ENCODE results near the gene ALOX15B.
"Not testable (repeated sequence)": the region's sequence is repeated elsewhere in the genome, so short reads cannot be mapped to it uniquely, and the experiment has no call there.

Gene ALOX15B

GRCh38 chr17:8074554-8074953 is 35.7 kb downstream of the ALOX15B start:
- ChIA-PET CTCF (interaction anchor here (0.7 to 2.1 kb wide), 10 partner anchors 9 to 144 kb away, joined by 3 to 24 read pairs (median 4); partner anchors contain the start of gene ALOX12B), POLR2A (interaction anchor here (0.6 to 1.7 kb wide), 4 partner anchors 43 to 147 kb away, joined by 3 to 5 read pairs (median 4); partner anchors contain the start of gene ALOXE3)
- no peak for TF ChIP-seq BHLHE40 (IDR thresholded peaks at IDR 0.05; ENCODE audit: borderline replicate concordance)
- no peak for TF ChIP-seq L3MBTL2 (conservative IDR thresholded peaks at IDR 0.05)
- TF ChIP-seq NFRKB (IDR thresholded peaks at IDR 0.05), result no peak
- TF ChIP-seq ELF4 (IDR thresholded peaks at IDR 0.05), result no peak

GRCh38 chr17:8075081-8075480 is 36.2 kb downstream of the ALOX15B start:
- POLR2A ChIA-PET, result no interaction called here

More at GRCh38 chr17:8074554-8074953, 35.7 kb downstream of the ALOX15B start:
- DNase-seq (ENCODE audit: extremely low spot score), result no peak

GRCh38 chr17:8075574-8076342 is 36.9 kb downstream of the ALOX15B start:
- TF ChIP-seq NFRKB (IDR thresholded peaks at IDR 0.05), result no peak
- DNase-seq (ENCODE audit: extremely low spot score), result no peak
- POLR2A ChIA-PET, result interaction anchor here (1.0 kb wide), 1 partner anchor 98 kb away, joined by 3 read pairs; no protein-coding TSS in a partner anchor
- CTCF ChIA-PET, result interaction anchor here (1.0 to 1.9 kb wide), 4 partner anchors 7 to 43 kb away, joined by 3 to 5 read pairs (median 4); no protein-coding TSS in a partner anchor

More at GRCh38 chr17:8075081-8075480, 36.2 kb downstream of the ALOX15B start:
- CTCF ChIA-PET, result interaction anchor here (1.0 to 2.1 kb wide), 3 partner anchors 8 to 18 kb away, joined by 3 to 24 read pairs (median 3); no protein-coding TSS in a partner anchor
- TF ChIP-seq TARDBP (IDR thresholded peaks at IDR 0.05) (no peak), SUZ12 (IDR thresholded peaks at IDR 0.05) (no peak), ZNF384 (IDR thresholded peaks at IDR 0.05) (no peak), ARNT (IDR thresholded peaks at IDR 0.05) (no peak), FOXM1 (IDR thresholded peaks at IDR 0.05; ENCODE audit: borderline replicate concordance) (no peak)
- no peak for DNase-seq (ENCODE audit: extremely low spot score)

GRCh38 chr17:8076502-8077266 is 37.8 kb downstream of the ALOX15B start:
- POLR2A ChIA-PET, result interaction anchor here (1.0 kb wide), 1 partner anchor 97 kb away, joined by 3 read pairs; no protein-coding TSS in a partner anchor
- CTCF ChIA-PET, result interaction anchor here (0.6 to 1.9 kb wide), 6 partner anchors 14 to 1519 kb away, joined by 3 to 5 read pairs (median 4); no protein-coding TSS in a partner anchor
- no peak for DNase-seq (ENCODE audit: extremely low spot score)
- TF ChIP-seq FOXM1 (IDR thresholded peaks at IDR 0.05; ENCODE audit: borderline replicate concordance) (no peak), FOXK2 (IDR thresholded peaks at IDR 0.05) (no peak), SUZ12 (IDR thresholded peaks at IDR 0.05) (no peak), ZNF384 (IDR thresholded peaks at IDR 0.05) (no peak), L3MBTL2 (conservative IDR thresholded peaks at IDR 0.05) (no peak), TARDBP (IDR thresholded peaks at IDR 0.05) (no peak), FOXA1 (IDR thresholded peaks at IDR 0.05) (no peak), ARNT (IDR thresholded peaks at IDR 0.05) (no peak), ELF4 (IDR thresholded peaks at IDR 0.05) (no peak)

- DNase-seq (ENCODE audit: extremely low spot score); POLR2A ChIA-PET: not testable (repeated sequence)
- CTCF ChIA-PET, result interaction anchor here (0.9 to 1.0 kb wide), 2 partner anchors 15 to 41 kb away, joined by 3 read pairs; no protein-coding TSS in a partner anchor
Observed at GRCh38 chr17:8077939-8078338, 39.1 kb downstream of the ALOX15B start.

- DNase-seq (ENCODE audit: extremely low spot score), result peak; percentile 90
- ChIA-PET CTCF (interaction anchor here (0.7 to 2.1 kb wide), 7 partner anchors 9 to 83 kb away, joined by 3 to 8 read pairs (median 3); no protein-coding TSS in a partner anchor), POLR2A (interaction anchor here (0.7 to 1.0 kb wide), 3 partner anchors 11 to 18 kb away, joined by 4 read pairs; no protein-coding TSS in a partner anchor)
- TF ChIP-seq LEF1 (IDR thresholded peaks at IDR 0.05; ENCODE audit: borderline replicate concordance) (no peak), L3MBTL2 (conservative IDR thresholded peaks at IDR 0.05) (peak; percentile 59)
Observed at GRCh38 chr17:8079291-8080207, 40.7 kb downstream of the ALOX15B start.

GRCh38 chr17:8080208-8080798 is 41.4 kb downstream of the ALOX15B start:
- ChIA-PET POLR2A (interaction anchor here (1.0 kb wide), 1 partner anchor 18 kb away, joined by 4 read pairs; no protein-coding TSS in a partner anchor), CTCF (interaction anchor here (0.6 to 2.1 kb wide), 5 partner anchors 10 to 838 kb away, joined by 3 to 8 read pairs (median 3); no protein-coding TSS in a partner anchor)
- TF ChIP-seq CTBP1 (IDR thresholded peaks at IDR 0.05; ENCODE audit: borderline replicate concordance) (no peak), PKNOX1 (IDR thresholded peaks at IDR 0.05) (no peak), L3MBTL2 (conservative IDR thresholded peaks at IDR 0.05) (peak; percentile 60; the same call in 1 of the 2 replicates)
- no peak for DNase-seq (ENCODE audit: extremely low spot score)
